ENCODE results near the gene RMND1.
"Not testable (repeated sequence)": the region's sequence is repeated elsewhere in the genome, so short reads cannot be mapped to it uniquely, and the experiment has no call there.

The RMND1 gene

GRCh38 chr6:151451417-151451949 lies 443 bp downstream of the RMND1 start:
- no peak for DNase-seq

- DNase-seq, result not testable (repeated sequence)
Measured at GRCh38 chr6:151450928-151451327, 998 bp downstream of the RMND1 start.

GRCh38 chr6:151448623-151449022 lies 3.3 kb downstream of the RMND1 start:
- DNase-seq, result no peak

DNA sequence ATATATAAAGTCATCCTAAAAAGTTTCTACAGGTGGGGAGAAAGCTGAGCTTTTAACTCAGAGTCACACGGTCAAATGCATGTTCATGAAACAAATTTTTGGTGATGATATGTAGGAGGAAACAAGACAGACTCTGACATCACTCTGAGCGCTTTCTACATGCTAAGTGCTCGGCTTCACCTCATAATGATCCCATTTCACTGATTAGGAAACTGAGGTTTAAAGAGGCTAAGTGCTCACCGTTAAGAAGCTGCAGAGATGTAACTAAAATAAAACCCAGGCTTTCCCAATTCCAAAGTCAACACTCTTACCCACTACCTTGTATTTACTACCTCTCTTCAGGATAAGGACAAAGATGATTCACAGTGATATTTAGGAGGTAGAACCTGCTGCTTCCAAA lies 4.7 kb downstream of the RMND1 start:
- no peak for DNase-seq

GRCh38 chr6:151445482-151445881 lies 6.4 kb downstream of the RMND1 start:
- DNase-seq, result no peak

DNA sequence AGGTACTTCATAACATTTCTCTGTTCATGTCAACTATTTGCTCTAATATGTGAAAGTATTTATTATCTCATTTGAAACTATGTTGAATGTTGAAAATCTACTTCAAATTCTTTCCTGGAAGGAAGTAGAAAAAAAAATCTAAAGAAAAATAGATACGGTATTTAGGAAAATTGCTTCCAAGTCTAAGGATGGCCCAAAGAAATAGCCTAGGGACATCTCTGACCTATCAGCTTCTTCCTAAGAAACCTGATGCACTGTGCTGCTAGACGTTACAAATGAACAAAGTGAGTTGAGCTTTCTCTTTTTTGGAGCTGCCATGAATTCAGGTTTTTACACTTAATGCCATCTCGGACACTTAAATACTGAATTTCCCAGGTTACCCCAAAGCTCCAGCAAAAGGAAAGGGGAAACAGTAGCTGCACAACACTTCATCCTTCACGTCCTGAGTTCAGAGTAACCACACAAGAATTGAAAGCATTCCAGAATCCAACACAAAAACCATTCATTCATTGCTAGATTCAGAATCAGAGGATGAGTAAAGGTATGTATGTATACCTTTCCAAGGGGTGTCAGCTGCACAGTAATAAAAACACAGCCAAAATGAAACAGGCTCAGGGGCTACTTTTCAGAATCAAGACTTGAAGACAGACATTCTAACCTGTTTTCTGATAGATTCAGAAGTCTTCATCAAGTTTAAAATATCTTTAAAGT lies 7.9 kb downstream of the RMND1 start:
- no peak for DNase-seq

DNA sequence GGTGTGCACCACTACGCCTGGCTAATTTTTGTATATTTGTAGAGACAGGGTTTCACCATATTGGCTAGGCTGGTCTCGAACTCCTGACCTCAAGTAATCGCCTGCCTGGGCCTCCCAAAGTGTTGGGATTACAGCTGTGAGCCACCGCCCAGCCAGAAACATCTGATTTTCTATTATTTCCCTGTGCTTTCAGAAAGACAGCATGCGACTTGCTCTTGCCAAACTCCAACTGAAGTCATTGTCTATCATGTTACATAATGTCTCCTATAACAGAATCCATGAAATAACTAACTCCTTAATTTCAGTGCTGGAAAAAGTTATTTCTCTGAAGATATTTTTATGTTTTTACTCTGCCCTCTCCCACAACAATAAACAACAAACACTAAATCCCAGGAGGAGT lies 8.5 kb downstream of the RMND1 start:
- no peak for DNase-seq

- DNase-seq, result no peak
Measured at GRCh38 chr6:151442371-151442770, 9.6 kb downstream of the RMND1 start.

- DNase-seq, result no peak
Measured at GRCh38 chr6:151441390-151442166, 10.3 kb downstream of the RMND1 start.

DNA sequence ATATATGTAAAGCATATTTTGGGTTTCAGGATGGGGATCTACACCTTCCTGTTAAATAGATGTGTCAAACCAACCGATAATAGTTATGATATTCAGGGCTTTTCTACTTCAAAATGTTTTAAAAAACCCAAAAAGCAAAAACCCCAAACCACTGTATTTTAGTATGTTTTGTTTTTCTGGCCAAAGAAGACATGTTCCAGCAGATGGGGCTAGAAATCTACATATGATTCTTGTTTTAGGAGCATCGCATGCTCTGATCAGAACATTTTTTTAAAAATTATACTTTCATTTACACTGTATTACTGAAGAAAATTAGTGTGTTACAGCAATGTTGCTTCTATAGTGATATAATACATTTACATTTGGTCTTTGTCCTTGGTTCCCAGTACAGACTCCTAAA lies 11.0 kb downstream of the RMND1 start:
- no peak for DNase-seq

- no peak for DNase-seq
Measured at GRCh38 chr6:151440498-151440897, 11.4 kb downstream of the RMND1 start.

DNA sequence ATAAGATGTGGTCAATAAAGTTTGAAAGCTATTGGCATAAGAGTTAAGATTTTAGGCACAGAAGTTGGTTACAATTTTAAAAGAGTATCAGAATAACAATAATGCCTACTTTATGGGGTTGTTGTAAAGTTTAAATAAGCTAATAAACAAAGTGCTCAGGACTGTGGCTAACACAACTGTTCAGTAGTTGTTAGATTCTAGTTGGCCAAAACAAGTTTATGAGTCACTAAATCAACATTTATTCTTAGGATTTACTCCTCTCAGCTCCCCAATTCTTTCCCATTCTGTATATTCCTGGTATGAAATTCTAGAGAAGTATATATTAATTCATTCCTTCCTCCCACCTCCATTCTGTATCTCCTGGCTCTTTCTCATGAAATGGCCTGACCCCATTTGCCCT lies 14.5 kb downstream of the RMND1 start:
- DNase-seq, result no peak

DNA sequence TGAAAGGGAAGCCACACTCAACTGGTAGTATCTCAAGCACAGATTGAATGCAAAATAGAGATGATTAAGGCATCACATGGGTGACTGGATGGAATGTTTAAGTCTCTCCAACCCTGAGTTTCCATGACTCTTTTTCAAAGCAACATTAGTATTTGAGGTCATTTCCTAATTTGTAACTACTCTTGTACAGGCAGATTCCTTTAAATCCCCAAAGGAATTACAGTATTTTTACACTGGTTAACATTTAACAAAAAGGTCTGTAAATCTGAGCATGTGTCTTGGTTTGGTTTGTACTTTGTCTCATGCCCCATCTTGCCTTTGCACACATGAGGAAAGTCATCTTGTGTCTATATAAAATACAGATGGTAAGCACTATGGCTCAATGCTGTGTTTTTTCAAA lies 15.1 kb downstream of the RMND1 start:
- no peak for DNase-seq

- DNase-seq, result no peak
Measured at GRCh38 chr6:151436300-151436699, 15.6 kb downstream of the RMND1 start.

GRCh38 chr6:151434369-151434768 lies 17.6 kb downstream of the RMND1 start:
- no peak for DNase-seq

GRCh38 chr6:151432651-151433050 lies 19.3 kb downstream of the RMND1 start:
- DNase-seq, result no peak

DNA sequence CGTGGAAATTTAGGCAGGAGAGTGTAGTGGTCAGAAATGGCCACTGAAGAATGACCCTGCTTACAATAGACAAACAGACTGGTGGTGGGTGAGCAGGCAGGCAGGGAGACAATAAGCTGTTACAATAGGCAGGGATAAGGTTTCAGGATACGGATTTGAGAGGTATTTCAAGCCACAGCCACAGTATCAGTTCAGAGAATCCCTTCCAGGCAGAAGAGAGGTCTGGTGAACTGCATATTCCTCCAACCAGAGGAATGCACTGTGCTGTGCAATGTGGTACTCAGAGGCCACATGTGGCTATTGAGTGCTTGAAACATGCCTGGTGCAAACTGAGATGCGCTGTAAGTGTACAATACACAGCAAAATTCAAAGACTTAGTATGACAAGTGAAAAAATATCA lies 20.6 kb downstream of the RMND1 start:
- DNase-seq, result no peak

- DNase-seq, result no peak
Measured at GRCh38 chr6:151430886-151431285, 21.0 kb downstream of the RMND1 start.

GRCh38 chr6:151428093-151428735 lies 23.7 kb downstream of the RMND1 start:
- DNase-seq, result no peak

GRCh38 chr6:151425561-151425960 lies 26.4 kb downstream of the RMND1 start:
- no peak for DNase-seq

DNA sequence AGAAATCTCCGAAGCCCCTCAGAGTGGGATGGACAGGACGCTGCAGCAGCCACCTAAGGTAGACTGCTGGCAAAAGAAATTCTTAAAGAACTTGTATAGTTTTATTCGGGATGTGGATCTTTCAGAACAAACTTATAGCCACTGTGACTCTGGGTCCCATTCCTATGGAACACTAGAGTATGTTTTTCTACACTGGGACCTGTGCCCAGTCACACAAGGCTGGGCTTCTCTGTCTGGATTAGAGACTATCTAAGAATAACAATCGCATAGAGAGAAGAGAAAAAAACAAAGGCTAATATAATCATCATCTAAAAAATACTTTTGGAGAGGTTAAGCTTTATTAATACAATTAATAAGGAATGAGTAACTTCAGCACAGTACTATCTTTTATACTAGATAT lies 28.9 kb downstream of the RMND1 start:
- no peak for DNase-seq

- no peak for DNase-seq
Measured at GRCh38 chr6:151417477-151417876, 34.4 kb downstream of the RMND1 start.

DNA sequence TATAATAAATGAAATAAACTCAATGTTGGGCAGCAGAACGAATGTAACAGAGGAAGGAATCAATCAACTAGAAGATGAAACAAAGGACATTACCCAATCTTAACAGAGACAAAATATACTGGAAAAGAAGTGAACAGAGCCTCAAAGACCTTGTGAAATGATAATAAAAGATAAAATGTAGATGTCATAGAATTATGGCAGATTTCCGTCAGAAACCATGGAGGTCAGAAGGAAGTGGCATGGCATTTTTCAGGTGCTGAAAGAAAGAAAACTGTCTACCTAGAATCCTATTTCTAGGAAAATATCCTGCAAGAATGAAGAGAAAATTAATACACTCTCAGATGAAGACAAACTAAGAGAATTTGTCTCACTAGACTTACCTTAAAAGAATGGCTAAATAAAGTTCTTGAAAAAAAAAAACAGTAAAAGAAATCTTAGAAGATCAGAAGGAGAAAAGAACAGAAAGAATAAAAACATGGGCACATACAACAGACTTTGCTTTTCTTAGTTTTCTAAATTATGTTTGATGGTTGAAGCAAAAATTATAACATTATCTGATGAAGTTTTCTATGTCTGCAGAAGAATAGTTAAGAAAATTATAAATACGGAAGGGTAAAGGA lies 37.2 kb downstream of the RMND1 start:
- no peak for DNase-seq

Measured in activated effector memory CD4-positive, alpha-beta T cell treated with Interleukin-2 at 50 U/mL for 16 hours (primary cell).